Activated naive CD4-positive, alpha-beta T cell treated with anti-CD3 and anti-CD28 coated beads, Interleukin-2, amount 50 U/mL, for 72 hours (primary cell): Measurements from ENCODE around the gene PDIA3. TPM values are rescaled to one million over a fixed set of nuclear protein-coding genes. Genes with fewer than 3 reads are reported as not detected.
A peak's percentile ranks its signal among the peaks of the same experiment; 100 is the strongest.
"Not testable (repeated sequence)": the region's sequence is repeated elsewhere in the genome, so short reads cannot be mapped to it uniquely, and the experiment has no call there.

ENCODE experiments used
- ATAC-seq, 2 donors: fragments of 150-1000 bp; cut with Tn5 transposase; 2 replicates each; pipeline ENCODE4 v1.10.0; 2021; ENCODE audit warnings: mild to moderate bottlenecking in 2 of 2, moderate library complexity in 2 of 2
- DNase-seq, 2 donors: peaks; one replicate each; pipeline ENCODE4 v3.0.0; 2021 to 2022; ENCODE audit warnings: low spot score in 2 of 2
- H3K27ac Mint-ChIP-seq, 2 donors: one replicate each; pipeline ENCODE4 v1.8.0; 2022; ENCODE audit warnings: mild to moderate bottlenecking in 2 of 2, mixed read lengths in 2 of 2
- H3K36me3 Mint-ChIP-seq, 2 donors: one replicate each; pipeline ENCODE4 v1.8.0; 2022; ENCODE audit warnings: mixed read lengths in 2 of 2
- H3K9me3 Mint-ChIP-seq, 2 donors: one replicate each; pipeline ENCODE4 v1.8.0; 2022; ENCODE audit warnings: mixed read lengths in 2 of 2
- total RNA-seq, 2 donors: library from RNA; stranded (reverse); gene quantifications; one replicate each; pipeline ENCODE4 v1.2.3, GENCODE V29; 2022

PDIA3 gene
- 100 to 1,000 TPM; 144 to 224 TPM for total RNA-seq

DNA sequence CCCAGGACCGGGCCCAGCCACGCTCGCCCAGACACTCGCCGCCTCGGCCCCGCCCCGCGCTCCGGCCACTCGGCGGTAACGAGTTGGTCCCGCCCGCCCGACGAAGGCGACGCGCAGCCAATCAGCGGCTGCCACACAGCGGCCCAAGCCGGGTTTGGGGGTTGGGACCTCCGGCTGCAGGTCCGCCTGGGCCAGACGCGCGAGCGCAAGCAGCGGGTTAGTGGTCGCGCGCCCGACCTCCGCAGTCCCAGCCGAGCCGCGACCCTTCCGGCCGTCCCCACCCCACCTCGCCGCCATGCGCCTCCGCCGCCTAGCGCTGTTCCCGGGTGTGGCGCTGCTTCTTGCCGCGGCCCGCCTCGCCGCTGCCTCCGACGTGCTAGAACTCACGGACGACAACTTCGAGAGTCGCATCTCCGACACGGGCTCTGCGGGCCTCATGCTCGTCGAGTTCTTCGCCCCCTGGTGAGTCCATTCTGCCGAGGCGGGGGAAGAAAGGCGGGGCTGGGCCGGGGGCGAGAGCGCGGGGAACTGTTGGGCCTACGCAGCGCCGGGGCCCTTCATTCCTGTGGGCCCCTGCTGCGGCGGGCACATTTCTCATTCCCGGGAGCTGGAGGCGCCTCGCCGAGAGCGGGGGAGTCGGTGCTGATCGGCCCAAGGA is at the start of gene PDIA3:
Gene PDIA3 (plus strand): TSS at position 194 of the 658 bp plus-strand sequence. CDS start 102 bp downstream, at position 296.
- DNase-seq (peak; percentile 88 to 92), ATAC-seq (peak; percentile 86 to 89)
- Mint-ChIP-seq H3K36me3 (peaks cover 15 to 29% of the 10 kb centered on the region in 2 donors), H3K27ac (peak within 1 kb of the TSS; percentile 95 to 97)
- H3K9me3 Mint-ChIP-seq, result not testable (repeated sequence)

DNA sequence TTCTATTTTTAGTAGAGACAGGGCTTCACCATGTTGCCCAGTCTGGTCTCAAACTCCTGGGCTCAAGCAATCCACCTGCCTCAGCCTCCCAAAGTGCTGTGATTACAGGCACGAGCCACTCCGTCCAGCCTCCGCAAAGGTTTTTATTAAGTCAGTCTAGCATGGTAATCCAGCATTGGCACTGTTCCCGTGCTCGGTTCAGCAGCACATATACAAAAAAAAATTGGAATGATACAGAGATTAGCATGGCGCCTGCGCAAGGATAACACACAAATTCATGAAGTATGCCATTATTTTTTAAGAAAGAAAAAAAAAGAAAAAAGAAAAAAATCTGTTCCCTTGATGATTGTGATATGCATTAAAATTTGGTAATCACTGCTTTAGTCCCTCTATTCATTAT is 44.1 kb upstream of the PDIA3 start:
- Mint-ChIP-seq H3K9me3 (no peaks in the 10 kb centered on the region), H3K36me3 (no peaks in the 10 kb centered on the region), H3K27ac (no peak overlapping the region)
- ATAC-seq (no peak), DNase-seq (no peak)

DNA sequence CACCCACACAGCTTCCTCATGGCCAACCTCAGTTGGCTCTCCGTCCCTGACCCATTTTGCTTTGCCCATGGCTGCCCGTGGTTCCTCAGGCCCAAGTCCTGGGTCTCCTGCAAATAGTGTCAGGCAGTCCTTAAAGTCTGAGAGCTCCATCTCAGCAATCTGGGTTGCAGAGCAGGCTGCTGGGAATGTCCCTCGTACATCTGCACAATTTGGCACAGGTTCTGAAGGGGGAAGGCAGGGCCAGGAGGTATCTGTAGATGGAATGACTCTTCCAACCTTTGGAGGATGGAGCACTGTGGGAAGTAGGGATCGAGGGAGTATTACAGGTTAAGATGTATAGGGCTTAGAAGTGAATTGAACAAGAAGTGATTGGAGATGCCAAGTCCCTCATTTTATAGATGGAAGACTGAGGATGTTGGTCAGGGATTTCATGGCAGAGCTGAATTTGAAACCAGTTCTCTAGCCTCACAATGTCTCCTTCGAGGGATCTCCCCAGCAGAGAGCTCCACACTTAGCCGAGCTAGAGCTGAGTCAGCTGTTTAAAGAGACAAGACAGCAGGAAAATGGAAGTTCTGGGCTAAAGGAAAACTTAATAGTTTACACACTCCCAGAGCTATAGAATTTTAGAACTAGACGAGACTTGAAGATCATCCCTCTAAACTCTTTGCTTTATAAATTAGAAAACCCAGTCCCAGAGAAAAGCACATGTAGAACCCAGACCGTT is 43.4 kb upstream of the PDIA3 start:
- ATAC-seq, result no peak
- H3K27ac Mint-ChIP-seq, result no peak overlapping the region

GRCh38 chr15:43710431-43711131 is 35.7 kb upstream of the PDIA3 start:
- H3K36me3 Mint-ChIP-seq, ATAC-seq, DNase-seq: not testable (repeated sequence)

More for the DNA sequence above, 43.4 kb upstream of the PDIA3 start:
- no peak for DNase-seq
- H3K36me3 Mint-ChIP-seq, result no peaks in the 10 kb centered on the region
- H3K9me3 Mint-ChIP-seq, result no peaks in the 10 kb centered on the region

DNA sequence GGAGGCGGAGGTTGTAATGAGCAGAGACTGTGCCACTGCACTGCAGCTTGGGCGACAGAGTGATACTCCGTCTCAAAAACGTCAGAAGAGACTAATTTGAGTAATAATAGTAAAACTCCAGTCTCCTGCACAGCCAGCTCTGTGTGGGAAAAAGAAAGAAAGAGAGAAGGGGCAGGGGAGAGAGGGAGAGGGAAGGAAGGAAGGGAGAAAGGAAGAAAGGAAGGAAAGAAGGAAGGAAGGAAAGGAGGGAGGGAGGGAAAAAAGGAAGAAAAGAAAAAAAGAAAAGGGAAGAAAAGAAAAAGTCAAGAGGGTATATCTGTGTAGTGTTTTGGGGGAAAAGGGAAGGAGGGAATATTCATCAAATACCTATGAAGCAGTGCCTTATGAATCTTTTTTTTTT is 23.1 kb upstream of the PDIA3 start:
- ATAC-seq, result no peak
- H3K27ac Mint-ChIP-seq, result no peak overlapping the region
- H3K9me3 Mint-ChIP-seq, result no peaks in the 10 kb centered on the region
- H3K36me3 Mint-ChIP-seq, result no peaks in the 10 kb centered on the region
- DNase-seq, result no peak

More at GRCh38 chr15:43710431-43711131, 35.7 kb upstream of the PDIA3 start:
- H3K9me3 Mint-ChIP-seq, H3K27ac Mint-ChIP-seq: not testable (repeated sequence)

- H3K9me3 Mint-ChIP-seq, H3K36me3 Mint-ChIP-seq, DNase-seq, ATAC-seq, H3K27ac Mint-ChIP-seq: not testable (repeated sequence)
Observed at GRCh38 chr15:43726306-43726705, 19.9 kb upstream of the PDIA3 start.

- not testable (repeated sequence) for DNase-seq, H3K36me3 Mint-ChIP-seq, H3K9me3 Mint-ChIP-seq, ATAC-seq, H3K27ac Mint-ChIP-seq
Observed at GRCh38 chr15:43728053-43728725, 18.0 kb upstream of the PDIA3 start.

GRCh38 chr15:43735416-43735815 is 10.8 kb upstream of the PDIA3 start:
- Mint-ChIP-seq H3K27ac (no peak overlapping the region), H3K36me3 (no peaks in the 10 kb centered on the region), H3K9me3 (no peaks in the 10 kb centered on the region)
- DNase-seq (no peak), ATAC-seq (no peak)

GRCh38 chr15:43746903-43747309 is 668 bp downstream of the PDIA3 start:
- not testable (repeated sequence) for DNase-seq
- peak; percentile 27 to 34 for ATAC-seq
- H3K36me3 Mint-ChIP-seq, result peaks cover 17 to 29% of the 10 kb centered on the region in 2 donors

DNA sequence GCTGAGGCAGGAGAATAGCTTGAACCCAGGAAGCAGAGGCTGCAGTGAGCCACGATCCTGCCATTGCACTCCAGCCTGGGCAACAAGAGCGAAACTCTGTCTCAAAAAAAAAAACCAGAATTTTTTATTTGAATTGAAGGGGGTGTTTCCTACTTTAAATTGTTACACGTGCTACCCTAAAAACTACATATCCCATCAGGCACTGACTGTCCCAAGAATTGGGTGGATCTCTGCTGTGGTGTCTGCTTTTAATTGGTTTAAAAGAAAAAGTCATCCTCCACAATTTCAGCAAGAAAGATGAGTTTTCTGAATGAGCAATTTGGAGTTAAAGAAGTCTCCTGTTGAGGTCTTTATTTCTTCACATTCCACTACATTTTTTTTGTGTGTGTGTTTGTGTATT is 2.1 kb downstream of the PDIA3 start:
- peak overlapping the region; percentile 87 to 97 for H3K27ac Mint-ChIP-seq
- no peaks in the 10 kb centered on the region for H3K9me3 Mint-ChIP-seq
- ATAC-seq (no peak), DNase-seq (no peak)
- H3K36me3 Mint-ChIP-seq, result peaks cover 22 to 29% of the 10 kb centered on the region in 2 donors

More at GRCh38 chr15:43746903-43747309, 668 bp downstream of the PDIA3 start:
- peak overlapping the region; percentile 95 to 97 for H3K27ac Mint-ChIP-seq
- H3K9me3 Mint-ChIP-seq, result not testable (repeated sequence)

GRCh38 chr15:43749690-43750345 is 3.6 kb downstream of the PDIA3 start:
- no peaks in the 10 kb centered on the region for H3K9me3 Mint-ChIP-seq
- peak overlapping the region; percentile 44 to 60 for H3K27ac Mint-ChIP-seq
- DNase-seq, result peak in 1 of 2 donors; percentile 19
- ATAC-seq, result peak; percentile 38 to 50
- H3K36me3 Mint-ChIP-seq, result peaks cover 22 to 26% of the 10 kb centered on the region in 2 donors

GRCh38 chr15:43751885-43752284 is 5.6 kb downstream of the PDIA3 start:
- ATAC-seq (no peak), DNase-seq (no peak)
- H3K27ac Mint-ChIP-seq, result peak overlapping the region; percentile 8 to 50
- H3K9me3 Mint-ChIP-seq, result no peaks in the 10 kb centered on the region
- peaks cover 17 to 26% of the 10 kb centered on the region in 2 donors for H3K36me3 Mint-ChIP-seq

- no peaks in the 10 kb centered on the region for H3K9me3 Mint-ChIP-seq
- peak overlapping the region; percentile 59 to 87 for H3K27ac Mint-ChIP-seq
- DNase-seq, result no peak
- no peak for ATAC-seq
- peaks cover 19 to 30% of the 10 kb centered on the region in 2 donors for H3K36me3 Mint-ChIP-seq
Observed at GRCh38 chr15:43762824-43763223, 16.6 kb downstream of the PDIA3 start.

- no peak for DNase-seq
- H3K27ac Mint-ChIP-seq, result peak overlapping the region in 1 of 2 donors; percentile 87
- H3K36me3 Mint-ChIP-seq, result peaks cover 19 to 30% of the 10 kb centered on the region in 2 donors
- no peak for ATAC-seq
- H3K9me3 Mint-ChIP-seq, result no peaks in the 10 kb centered on the region
Observed at GRCh38 chr15:43763819-43764446, 17.7 kb downstream of the PDIA3 start.

- Mint-ChIP-seq H3K27ac (peak overlapping the region in 1 of 2 donors; percentile 39), H3K36me3 (peaks cover 17 to 34% of the 10 kb centered on the region in 2 donors), H3K9me3 (no peaks in the 10 kb centered on the region)
- ATAC-seq, result peak; percentile 59 to 67
- DNase-seq, result peak in 1 of 2 donors; percentile 65
Observed at GRCh38 chr15:43769584-43770228, 23.5 kb downstream of the PDIA3 start.
